GM12801 (cell line): ENCODE measurements around the gene TNMD.

Experiments
- TF ChIP-seq, protein P1 (sequence below): IDR thresholded peaks from one replicate; pipeline ENCODE4 v1.5.1; 2011; ENCODE audit warnings: control low read depth; ENCODE audit not compliant: insufficient read length; ENCODE audit errors: extremely low read depth

The TNMD gene

DNA sequence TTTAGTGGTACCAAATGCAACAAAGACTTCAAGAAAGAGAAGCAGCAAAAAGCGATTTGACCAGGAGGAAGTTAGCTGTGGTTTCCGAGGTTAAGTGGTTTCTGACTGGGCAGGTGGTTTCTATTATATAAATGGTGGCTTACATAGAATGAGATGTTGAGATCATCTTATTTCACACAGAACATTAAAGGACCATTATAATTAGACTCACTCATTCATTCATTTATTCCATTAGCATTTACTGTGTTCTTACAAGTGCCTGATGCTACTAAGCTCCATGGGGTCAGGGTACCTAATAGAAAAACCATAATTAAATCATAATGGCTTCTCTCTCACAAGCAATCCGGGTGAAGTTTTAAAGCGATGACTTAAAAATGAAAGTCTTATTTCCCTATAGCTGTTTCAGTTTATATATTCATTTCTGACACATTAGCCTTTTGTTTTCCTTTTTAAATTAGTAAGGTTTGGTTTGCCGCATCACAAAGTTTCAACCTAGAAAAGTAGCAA, 41.3 kb downstream of the TNMD start:
- TF ChIP-seq, protein P1, sequence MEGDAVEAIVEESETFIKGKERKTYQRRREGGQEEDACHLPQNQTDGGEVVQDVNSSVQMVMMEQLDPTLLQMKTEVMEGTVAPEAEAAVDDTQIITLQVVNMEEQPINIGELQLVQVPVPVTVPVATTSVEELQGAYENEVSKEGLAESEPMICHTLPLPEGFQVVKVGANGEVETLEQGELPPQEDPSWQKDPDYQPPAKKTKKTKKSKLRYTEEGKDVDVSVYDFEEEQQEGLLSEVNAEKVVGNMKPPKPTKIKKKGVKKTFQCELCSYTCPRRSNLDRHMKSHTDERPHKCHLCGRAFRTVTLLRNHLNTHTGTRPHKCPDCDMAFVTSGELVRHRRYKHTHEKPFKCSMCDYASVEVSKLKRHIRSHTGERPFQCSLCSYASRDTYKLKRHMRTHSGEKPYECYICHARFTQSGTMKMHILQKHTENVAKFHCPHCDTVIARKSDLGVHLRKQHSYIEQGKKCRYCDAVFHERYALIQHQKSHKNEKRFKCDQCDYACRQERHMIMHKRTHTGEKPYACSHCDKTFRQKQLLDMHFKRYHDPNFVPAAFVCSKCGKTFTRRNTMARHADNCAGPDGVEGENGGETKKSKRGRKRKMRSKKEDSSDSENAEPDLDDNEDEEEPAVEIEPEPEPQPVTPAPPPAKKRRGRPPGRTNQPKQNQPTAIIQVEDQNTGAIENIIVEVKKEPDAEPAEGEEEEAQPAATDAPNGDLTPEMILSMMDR, result no peak

DNA sequence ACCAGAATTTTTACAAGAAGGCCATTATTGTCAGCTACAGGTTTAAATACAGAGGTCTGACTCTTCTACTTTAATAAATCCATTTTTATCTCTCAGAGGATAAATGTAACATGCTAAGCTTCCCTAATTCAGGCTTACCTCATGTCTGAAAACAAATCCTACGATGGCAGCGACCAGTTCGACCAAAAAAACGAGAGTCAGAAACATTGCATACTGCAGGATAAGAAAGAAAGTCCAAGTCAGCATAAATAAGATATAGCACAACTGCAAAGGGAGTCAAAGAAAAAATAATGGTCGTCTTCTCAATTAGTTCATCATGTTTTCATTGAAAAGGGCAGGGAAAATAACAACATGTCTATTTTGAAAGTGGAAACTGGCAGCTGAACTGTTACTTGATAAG, 50.3 kb downstream of the TNMD start:
- TF ChIP-seq, protein P1, result no peak

DNA sequence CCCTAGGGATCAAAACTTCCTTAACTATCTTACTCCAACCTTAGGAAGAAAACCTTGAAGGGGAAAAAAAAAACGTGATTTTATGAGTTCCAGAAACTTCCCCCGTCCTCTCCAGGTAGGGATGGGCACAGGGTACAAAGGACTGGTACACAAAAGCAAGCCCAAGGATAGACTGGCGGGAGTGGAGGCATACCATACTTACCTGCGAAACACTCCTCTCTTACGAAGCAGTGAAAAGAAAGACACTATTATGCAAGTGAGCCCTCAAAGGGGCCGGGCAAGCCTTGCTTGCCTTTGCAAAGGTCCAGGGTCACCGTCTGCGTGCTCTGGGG, 51.2 kb downstream of the TNMD start:
- TF ChIP-seq, protein P1, result no peak

DNA sequence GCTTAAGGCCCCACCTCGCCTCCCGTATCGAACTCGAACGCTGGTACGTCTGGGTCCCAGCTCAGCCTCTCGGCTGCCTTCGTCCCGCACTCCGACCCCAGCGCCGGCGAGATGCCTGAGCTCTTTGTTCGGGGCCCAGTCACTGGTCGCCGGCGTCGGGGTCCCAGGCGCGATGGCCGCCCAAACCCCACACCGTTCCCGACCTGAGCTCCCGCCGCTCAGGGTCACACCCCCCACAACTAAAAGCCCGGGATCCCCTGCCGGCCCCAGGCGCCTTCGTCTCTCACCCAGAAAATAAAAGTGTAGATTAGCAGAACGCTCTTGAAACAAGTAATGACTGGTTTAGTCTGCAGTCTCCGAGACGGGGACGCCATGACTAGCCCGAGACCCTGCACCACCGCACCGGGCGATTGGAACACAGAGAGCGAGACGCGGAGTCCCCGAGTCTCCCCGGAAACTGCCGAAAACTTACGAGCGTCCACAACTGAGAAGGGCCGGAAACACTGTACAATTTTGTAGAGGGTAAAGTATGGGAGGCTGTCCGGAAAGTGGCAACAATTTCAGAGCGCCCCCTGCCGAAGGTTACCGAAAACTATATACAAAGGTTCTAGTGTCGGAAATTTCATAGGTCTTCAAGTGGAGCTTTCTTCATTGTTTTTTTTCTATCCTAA, 51.7 kb downstream of the TNMD start, which contains the start of gene TSPAN6:
TSPAN6 (minus strand) TSS at position 486 of the 671 bp plus-strand sequence; CDS start at position 374, 112 bp downstream.
- TF ChIP-seq, protein P1, result no peak

DNA sequence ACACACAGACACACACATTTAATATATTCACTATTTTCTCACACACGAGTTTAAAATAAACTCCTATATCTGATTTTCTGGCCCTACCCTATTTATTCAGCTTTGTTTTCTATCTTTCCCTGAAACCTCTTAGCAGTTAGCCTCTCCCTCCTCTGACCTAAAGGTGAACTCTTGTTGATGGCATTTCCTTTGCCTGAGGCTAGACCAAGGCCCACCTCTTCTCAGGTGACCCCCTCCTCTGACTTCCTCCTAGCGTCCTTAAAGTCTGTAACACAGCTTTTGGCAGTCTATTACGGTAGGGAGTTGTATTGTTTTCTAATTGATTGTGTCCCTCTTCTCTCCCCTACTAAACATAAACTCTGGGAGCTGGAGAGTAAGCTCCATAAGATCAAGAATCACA, 57.6 kb downstream of the TNMD start:
- TF ChIP-seq, protein P1, result no peak

DNA sequence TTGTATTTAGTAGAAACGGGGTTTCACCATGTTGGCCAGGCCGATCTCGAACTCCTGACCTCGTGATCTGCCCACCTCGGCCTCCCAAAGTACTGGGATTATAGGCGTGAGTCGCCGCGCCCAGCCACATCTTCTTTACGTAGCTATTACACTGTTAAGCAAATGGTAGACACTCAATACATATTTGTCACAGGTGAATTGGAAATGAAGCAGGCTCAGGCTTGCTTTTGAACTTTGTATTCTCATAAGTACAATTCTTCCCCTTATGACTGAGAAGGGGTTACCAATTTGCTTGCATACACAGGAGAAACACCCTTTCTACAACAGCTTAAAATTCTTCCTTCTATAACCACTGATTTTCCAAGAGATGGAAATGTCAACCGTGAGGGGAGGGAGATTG, 58.5 kb downstream of the TNMD start:
- TF ChIP-seq, protein P1, result no peak

DNA sequence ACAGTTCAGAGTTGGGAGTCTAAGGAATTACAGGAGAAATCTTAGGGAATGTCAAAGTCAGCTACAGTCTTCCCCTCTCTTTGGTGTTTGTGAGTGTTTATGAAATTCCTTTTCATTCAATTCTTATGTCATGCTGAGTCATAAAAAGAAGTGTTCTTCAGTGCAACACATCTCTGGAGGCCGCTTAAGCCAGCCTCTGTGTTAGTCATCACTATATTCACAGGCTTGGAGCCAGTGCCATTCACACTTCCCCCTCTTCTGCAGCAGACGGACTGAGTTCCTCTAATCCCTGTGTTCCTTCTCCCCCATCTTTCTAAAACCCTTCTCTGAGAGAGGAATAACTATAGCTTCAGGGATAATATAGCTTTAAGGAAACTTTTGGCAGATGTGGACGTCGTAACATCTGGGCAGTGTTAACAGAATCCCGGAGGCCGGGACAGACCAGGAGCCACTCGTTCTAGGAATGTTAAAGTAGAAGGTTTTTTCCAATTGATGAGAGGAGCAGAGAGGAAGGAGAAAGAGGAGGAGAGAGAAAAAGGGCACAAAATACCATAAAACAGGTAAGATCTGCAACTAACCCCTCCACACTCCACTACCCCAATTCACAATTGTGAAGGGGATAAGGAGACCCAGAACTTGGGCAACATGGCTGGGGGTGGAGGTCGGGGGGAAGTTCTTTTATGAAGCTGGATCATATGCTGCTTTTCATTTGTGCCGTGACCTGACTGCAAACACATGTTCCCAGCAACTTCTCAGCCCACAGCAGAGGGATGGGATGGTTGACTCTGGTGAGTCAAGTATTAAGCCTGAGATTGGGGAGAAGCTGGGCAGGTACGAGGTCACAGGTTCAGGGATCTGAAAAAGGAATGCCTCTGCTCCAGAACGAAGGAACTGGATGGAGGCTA, 59.5 kb downstream of the TNMD start, which contains the start of gene SRPX2:
SRPX2 (plus strand) TSS at position 244 of the 905 bp plus-strand sequence. CDS start 2,124 bp downstream, outside the sequence.
- TF ChIP-seq, protein P1, result no peak
